LNCAP (cell line): ENCODE measurements around the gene PTGIS.

Experiments
- TF ChIP-seq, protein P1 (sequence below): fragments of 450-650 bp; IDR thresholded peaks from 2 replicates; pipeline ENCODE4 v1.5.1; 2017; ENCODE audit warnings: mild to moderate bottlenecking

PTGIS gene

DNA sequence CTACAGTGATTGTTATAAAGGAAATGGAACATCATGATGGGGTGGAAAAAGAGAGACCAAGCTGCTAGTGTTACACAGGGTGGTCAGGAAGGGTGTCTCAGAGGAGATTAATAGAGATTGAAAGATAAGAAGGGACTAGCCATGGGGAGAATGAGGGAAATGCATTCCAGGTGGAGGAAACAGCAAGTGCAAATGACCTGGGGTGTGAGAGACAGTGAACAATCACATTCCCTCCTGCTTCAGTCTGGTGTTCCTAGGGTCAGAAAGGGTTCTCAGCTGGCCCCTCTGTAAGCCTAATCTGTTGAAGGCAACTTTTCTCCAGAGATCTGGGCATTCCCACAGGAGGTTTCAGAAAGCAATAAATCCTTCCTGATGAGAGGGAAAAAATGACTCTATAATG, 81.9 kb downstream of the PTGIS start:
- TF ChIP-seq, protein P1, sequence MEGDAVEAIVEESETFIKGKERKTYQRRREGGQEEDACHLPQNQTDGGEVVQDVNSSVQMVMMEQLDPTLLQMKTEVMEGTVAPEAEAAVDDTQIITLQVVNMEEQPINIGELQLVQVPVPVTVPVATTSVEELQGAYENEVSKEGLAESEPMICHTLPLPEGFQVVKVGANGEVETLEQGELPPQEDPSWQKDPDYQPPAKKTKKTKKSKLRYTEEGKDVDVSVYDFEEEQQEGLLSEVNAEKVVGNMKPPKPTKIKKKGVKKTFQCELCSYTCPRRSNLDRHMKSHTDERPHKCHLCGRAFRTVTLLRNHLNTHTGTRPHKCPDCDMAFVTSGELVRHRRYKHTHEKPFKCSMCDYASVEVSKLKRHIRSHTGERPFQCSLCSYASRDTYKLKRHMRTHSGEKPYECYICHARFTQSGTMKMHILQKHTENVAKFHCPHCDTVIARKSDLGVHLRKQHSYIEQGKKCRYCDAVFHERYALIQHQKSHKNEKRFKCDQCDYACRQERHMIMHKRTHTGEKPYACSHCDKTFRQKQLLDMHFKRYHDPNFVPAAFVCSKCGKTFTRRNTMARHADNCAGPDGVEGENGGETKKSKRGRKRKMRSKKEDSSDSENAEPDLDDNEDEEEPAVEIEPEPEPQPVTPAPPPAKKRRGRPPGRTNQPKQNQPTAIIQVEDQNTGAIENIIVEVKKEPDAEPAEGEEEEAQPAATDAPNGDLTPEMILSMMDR: no peak

DNA sequence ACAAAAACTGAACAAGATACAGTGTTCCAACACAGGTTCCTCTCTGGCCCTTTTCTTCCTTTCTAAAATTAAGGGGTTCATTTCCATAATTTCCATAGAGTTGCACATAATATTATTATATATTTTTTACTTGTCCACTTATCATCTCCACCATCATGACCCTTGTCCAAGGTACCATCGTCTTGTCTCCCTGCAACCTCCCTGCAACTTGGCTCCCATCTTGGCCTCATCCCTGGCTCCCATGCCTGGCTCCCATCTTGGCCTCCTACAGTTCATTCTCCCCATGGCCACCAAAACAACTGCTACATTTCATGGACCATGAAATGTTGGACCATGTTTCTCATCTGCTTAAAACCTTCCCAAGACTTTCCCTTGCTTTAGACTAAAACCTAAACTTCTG, 82.4 kb downstream of the PTGIS start:
- TF ChIP-seq, protein P1: no peak

DNA sequence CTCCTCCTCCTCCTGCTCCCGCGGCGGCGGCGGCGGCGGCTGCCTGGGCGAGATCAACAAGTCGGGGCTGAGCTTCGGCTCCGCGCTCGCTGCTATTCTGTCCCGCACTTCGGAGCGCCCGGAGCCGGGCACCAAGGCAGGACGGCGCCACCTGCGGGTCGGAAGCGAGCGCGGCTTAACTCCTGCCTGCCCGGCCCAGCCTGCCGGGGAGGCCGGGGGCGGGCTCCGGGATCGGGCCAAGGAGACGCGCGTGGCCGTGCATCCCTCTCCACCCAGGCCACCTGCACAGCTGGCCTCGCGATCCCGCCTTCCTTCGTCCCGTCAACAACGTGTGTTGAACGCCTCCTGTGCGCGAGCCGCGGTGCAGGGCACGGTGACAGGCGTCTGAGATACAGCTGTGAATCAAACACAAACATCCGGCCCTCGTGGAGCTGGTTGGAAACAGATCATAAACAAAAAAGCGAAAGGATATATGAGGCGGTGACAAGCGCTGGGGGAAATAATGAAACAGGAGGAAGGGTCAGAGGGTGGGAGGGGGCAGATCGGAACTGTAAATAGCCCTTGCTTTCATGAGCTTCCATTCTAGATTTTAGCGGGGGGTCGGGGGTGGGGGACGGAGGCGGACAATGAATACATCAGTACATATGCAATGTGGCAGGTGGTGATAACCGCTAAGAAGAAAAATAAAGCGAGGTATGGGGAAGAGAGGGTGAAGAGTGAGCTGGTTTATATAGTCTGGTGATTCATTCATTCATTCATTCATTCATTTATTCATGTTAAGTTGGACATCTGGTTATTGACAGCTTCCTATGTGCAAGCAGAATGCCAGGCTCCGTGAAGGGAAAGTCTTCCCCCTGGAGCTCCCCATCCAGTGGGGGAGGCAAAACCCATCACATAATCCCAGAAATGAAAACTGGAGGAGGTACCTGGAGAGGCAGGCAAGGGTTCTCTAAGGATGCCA, 83.5 kb downstream of the PTGIS start:
- TF ChIP-seq, protein P1: peak; percentile 89

DNA sequence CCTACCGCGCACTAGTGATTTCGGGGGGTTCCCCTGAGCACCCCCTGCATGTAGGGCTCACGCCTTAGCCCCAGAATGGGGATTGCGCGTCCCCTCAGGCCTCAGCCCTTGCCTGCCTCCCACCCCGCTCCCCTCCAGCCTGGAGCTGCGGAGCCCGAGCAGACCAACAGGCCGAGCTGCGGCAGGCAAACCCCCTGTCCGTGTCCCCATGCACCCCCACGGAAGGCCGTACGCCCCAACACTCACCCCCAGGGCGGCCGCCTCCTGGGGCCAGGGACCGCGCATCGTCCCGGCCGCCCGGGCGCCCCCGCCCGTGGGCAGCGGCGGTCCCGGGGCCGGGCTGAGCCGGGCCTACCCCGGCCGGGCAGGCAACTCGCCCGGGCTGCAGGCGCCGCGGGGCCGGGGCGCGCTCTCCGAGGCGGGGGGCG, 84.2 kb downstream of the PTGIS start:
- TF ChIP-seq, protein P1: no peak

DNA sequence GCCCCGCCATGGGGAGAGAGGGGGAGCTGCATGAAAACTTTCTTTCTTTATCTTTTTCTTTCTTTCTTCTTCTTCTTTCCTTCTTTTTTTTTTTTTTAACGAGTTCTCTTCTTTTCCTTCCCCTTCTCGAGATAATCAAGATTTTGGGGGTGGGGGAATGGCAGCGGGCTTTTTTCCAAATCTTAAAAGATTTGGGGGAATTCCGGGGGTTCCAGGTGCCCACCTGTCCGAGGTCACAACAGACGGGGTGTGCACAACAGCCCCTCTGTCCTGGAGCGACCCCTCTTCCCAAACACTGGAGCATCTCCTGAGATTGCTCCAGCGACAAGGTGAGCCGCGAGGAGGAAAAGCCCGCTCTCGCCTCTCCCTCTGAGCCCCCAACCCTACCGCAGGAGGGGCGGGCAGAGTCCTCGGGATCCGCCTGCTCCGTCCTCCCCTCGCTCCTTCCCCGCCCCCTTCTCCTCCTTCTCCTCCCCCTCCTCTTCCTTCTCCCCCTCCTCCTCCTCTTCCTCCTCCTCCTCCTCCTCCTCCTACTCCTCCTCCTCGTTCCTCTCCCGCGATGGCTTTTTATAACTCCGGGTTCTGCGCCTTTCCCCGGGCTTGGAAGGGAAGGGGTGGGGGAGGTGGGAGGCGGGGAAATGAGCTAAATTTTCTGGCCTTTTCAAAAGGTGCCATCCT, 84.8 kb downstream of the PTGIS start:
- TF ChIP-seq, protein P1: no peak

DNA sequence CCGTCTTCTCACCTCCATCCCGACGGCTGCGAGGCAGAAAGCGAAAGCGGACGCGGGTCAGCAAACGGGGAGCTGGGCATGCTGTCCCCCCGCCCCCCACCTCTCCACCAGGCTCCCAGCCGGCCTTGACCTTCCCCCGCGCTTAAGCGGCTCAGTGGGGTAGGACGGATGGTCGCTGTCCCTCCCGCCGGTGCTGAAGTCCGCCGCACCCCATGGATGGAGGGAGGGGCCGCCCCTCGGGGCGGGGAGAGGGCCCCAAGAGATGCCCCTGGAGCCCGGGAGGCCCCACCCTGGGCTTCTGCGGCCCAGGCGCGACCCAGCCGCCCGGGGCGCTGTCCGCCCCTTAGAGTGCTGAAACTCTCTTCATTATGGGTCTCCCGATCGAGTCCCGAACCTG, 85.3 kb downstream of the PTGIS start, which contains the start of gene KCNB1:
Gene KCNB1 (minus strand): TSS at position 48 of the 397 bp plus-strand sequence. CDS start 188 bp downstream, outside the sequence.
- TF ChIP-seq, protein P1: no peak

DNA sequence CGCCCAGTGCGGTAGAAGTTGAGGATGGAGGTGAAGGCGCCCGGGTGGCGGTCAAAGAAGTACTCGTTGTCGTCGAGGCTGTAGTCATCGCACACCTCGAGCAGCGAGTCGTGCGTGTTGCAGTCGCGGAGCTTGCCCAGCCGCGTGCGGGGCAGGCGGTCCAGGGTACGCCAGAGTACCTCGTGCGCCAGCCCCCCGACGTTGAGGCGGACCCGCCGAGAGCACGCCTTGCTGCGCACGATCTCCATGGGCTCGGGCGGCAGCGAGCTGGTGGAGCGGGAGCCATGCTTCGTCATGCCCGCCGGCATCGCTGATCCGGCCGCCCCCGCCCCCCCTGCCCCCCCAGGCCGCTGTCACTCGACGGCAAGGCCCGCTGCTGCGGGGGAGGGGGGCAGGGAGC, 85.8 kb downstream of the PTGIS start:
- TF ChIP-seq, protein P1: no peak
